ENCODE measurements around the gene COX7B2. TPM values are rescaled to one million over a fixed set of nuclear protein-coding genes. Genes with fewer than 3 reads are reported as not detected.

COX7B2 gene
- total and polyA plus RNA-seq, 4 donors, result not detected

DNA sequence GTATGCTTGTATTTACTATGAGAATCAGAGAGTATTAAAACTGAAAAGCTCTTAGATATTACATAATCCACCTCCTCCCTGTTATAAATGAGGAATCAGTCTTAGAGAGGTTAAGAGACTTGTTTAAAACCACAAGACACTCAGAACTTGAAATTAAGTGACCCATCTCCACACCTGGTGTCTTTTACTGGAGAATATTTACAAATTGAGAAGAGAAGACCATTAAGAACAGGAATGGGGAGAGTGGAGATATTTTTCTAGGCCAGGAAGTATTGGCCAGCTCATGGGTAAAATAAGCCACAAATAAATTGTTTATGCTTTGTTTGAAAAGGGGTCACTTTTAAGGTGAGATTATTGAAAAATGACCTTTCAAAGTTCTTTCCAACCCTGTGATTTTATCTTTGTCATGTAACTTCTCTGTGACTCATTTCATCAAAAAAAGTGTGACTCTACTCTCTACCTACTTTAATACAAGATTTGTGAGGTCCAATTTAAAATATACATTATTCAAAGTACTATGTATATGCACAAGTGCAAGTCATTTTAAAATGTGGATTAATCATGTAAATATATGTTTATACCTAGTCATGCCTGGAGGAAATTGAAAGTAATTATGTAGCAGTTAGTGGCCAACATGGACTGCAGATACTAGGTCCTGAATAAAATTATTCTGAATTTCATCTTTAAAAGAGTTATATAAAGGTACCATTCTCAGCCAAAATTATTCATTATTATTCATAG, 15.9 kb upstream of the COX7B2 start:
- Histone ChIP-seq H3K4me3 (ENCODE audit: low read depth in 1 of 3, low read length in 3 of 3) (no peak overlapping the region), H3K27ac (ENCODE audit: low read depth in 1 of 2, low read length in 2 of 2) (no peak overlapping the region), H3K9me3 (ENCODE audit: control insufficient read depth in 4 of 4, low read length in 3 of 4) (no peaks in the 10 kb centered on the region), H3K36me3 (ENCODE audit: control insufficient read depth in 4 of 4, insufficient read depth in 3 of 4, low read depth in 1 of 4, low read length in 3 of 4) (no peaks in the 10 kb centered on the region), H3K4me1 (ENCODE audit: control insufficient read depth in 4 of 4, insufficient read depth in 4 of 4, low read length in 3 of 4) (no peaks in the 10 kb centered on the region), H3K9ac (ENCODE audit: low read depth in 1 of 2, low read length in 2 of 2) (no peak overlapping the region), H3K27me3 (ENCODE audit: control insufficient read depth in 4 of 4, insufficient read depth in 4 of 4, low read length in 3 of 4) (no peaks in the 10 kb centered on the region)
- DNase-seq (ENCODE audit: low spot score), result no peak
- TF ChIP-seq, protein P1, sequence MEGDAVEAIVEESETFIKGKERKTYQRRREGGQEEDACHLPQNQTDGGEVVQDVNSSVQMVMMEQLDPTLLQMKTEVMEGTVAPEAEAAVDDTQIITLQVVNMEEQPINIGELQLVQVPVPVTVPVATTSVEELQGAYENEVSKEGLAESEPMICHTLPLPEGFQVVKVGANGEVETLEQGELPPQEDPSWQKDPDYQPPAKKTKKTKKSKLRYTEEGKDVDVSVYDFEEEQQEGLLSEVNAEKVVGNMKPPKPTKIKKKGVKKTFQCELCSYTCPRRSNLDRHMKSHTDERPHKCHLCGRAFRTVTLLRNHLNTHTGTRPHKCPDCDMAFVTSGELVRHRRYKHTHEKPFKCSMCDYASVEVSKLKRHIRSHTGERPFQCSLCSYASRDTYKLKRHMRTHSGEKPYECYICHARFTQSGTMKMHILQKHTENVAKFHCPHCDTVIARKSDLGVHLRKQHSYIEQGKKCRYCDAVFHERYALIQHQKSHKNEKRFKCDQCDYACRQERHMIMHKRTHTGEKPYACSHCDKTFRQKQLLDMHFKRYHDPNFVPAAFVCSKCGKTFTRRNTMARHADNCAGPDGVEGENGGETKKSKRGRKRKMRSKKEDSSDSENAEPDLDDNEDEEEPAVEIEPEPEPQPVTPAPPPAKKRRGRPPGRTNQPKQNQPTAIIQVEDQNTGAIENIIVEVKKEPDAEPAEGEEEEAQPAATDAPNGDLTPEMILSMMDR (IDR thresholded peaks at IDR 0.05; ENCODE audit: low read depth, low read length, missing input control), result no peak
- TF ChIP-seq, protein P2, sequence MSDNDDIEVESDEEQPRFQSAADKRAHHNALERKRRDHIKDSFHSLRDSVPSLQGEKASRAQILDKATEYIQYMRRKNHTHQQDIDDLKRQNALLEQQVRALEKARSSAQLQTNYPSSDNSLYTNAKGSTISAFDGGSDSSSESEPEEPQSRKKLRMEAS (IDR thresholded peaks at IDR 0.05), result no peak
- TF ChIP-seq SP1 (IDR thresholded peaks at IDR 0.05) (no peak), HNF4G (IDR thresholded peaks at IDR 0.05) (no peak), FOXA1 (IDR thresholded peaks at IDR 0.05) (no peak), RAD21 (IDR thresholded peaks at IDR 0.05) (no peak), HNF4A (conservative IDR thresholded peaks at IDR 0.05) (no peak), JUND (IDR thresholded peaks at IDR 0.05) (no peak), TAF1 (conservative IDR thresholded peaks at IDR 0.05) (no peak), EGR1 (IDR thresholded peaks at IDR 0.05; ENCODE audit: low read depth in 2 of 2) (no peak), GABPA (IDR thresholded peaks at IDR 0.05 in 1 of 2, conservative IDR thresholded peaks at IDR 0.05 in 1 of 2) (no peak), FOXA2 (IDR thresholded peaks at IDR 0.05) (no peak), NR2F2 (IDR thresholded peaks at IDR 0.05) (no peak), REST (IDR thresholded peaks at IDR 0.05) (no peak), YY1 (IDR thresholded peaks at IDR 0.05) (no peak)
- TF ChIP-seq, protein P3, sequence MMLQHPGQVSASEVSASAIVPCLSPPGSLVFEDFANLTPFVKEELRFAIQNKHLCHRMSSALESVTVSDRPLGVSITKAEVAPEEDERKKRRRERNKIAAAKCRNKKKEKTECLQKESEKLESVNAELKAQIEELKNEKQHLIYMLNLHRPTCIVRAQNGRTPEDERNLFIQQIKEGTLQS (IDR thresholded peaks at IDR 0.05), result no peak
- TF ChIP-seq, protein P4, sequence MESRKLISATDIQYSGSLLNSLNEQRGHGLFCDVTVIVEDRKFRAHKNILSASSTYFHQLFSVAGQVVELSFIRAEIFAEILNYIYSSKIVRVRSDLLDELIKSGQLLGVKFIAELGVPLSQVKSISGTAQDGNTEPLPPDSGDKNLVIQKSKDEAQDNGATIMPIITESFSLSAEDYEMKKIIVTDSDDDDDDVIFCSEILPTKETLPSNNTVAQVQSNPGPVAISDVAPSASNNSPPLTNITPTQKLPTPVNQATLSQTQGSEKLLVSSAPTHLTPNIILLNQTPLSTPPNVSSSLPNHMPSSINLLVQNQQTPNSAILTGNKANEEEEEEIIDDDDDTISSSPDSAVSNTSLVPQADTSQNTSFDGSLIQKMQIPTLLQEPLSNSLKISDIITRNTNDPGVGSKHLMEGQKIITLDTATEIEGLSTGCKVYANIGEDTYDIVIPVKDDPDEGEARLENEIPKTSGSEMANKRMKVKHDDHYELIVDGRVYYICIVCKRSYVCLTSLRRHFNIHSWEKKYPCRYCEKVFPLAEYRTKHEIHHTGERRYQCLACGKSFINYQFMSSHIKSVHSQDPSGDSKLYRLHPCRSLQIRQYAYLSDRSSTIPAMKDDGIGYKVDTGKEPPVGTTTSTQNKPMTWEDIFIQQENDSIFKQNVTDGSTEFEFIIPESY (IDR thresholded peaks at IDR 0.05), result no peak

Measured in liver (tissue), 9 donors.